GM19372 (cell line): ENCODE results near the gene EIF6.

Source experiments
- ATAC-seq: cut with Tn5 transposase; IDR thresholded peaks from one replicate; pipeline ENCODE4 v1.9.1; 2021; ENCODE audit warnings: mild to moderate bottlenecking, low read depth, moderate library complexity; ENCODE audit not compliant: unreplicated experiment

Gene EIF6

DNA sequence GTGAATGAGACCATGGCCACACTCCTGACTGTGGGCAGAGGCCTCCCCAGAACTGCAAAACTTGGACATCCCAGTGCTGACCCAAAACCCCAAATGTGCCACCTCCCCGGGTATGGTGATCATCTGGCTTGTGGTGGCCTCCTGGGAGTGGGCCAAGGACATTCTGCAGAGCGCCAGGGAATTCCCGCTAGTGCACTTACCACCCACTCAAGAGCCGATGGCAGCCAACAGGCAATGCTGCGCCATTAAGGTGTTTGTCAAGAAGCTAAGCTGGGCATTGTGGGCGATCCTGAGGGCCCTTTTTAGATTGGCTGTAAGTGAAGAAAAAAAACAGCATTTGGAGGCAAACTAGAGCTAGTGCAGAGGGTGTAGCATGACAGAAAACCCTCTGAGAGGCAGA is 48.7 kb downstream of the EIF6 start:
- ATAC-seq: no peak

DNA sequence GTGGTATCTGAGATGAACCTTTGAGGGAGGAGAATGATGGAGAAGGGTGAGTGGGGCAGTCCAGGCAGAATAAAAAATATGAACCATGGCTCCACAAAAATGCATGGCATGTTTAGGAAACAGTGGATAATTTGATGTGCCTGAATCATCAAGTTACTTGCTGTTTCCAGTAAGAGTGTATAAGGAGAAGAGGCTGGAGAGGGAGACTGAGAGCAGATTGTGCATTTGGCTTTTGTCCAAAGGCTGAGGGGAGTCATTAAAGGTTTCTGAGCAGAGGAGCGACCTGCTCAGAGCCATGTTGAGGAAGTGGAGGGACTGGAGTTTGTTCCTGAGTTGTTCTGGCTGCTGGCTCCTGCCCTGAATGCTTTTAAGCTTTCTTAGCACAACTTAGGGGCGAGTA is 52.0 kb downstream of the EIF6 start:
- ATAC-seq: no peak
